SH-SY5Y (cell line): ENCODE data around the gene PRDM10.

Experiments
- GATA2 ChIP-seq: IDR thresholded peaks from 2 replicates; pipeline ENCODE4 v1.6.1; 2011; ENCODE audit warnings: mild to moderate bottlenecking, low read depth, low read length
- GATA3 ChIP-seq: IDR thresholded peaks from 2 replicates; pipeline ENCODE4 v1.6.1; 2011; ENCODE audit warnings: low read depth, mild to moderate bottlenecking, low read length, moderate library complexity

- no peak for TF ChIP-seq GATA3
- TF ChIP-seq GATA2: no peak
Observed at GRCh38 chr11:129998905-129999304, 3.7 kb downstream of the PRDM10 start.
